GM23338 (cell line): ENCODE data around the gene UBXN4. TPM values are rescaled to one million over a fixed set of nuclear protein-coding genes. Genes with fewer than 3 reads are reported as not detected.

ENCODE experiments used
- ATAC-seq: fragments of 200-7000 bp; cut with Tn5 transposase; 3 replicates; pipeline ENCODE4 v1.9.1; 2020
- DNase-seq: peaks from one replicate; pipeline ENCODE4 v3.0.0-alpha.2; 2015; ENCODE audit warnings: low spot score
- H2AFZ ChIP-seq: fragments of 200-600 bp; sonication (generic); 2 replicates; pipeline ENCODE4 v1.8.0; 2016; ENCODE audit warnings: antibody characterized with exemption, mild to moderate bottlenecking, moderate library complexity
- H3F3A ChIP-seq: fragments of 200-600 bp; sonication (generic); replicated peaks from 2 replicates; pipeline ENCODE4 v1.8.0; 2017; ENCODE audit warnings: antibody characterized with exemption, mixed run types, low read depth
- H3K27ac ChIP-seq: fragments of 200-600 bp; sonication (generic); 2 replicates; pipeline ENCODE4 v1.6.1; 2016; ENCODE audit warnings: low read depth
- H3K27me3 ChIP-seq: fragments of 200-600 bp; sonication (generic); 2 replicates; pipeline ENCODE4 v1.8.0; 2016; ENCODE audit warnings: mild to moderate bottlenecking, mixed run types, moderate library complexity; ENCODE audit not compliant: insufficient read depth
- H3K36me3 ChIP-seq: fragments of 200-600 bp; sonication (generic); 2 replicates; pipeline ENCODE4 v1.8.0; 2016; ENCODE audit warnings: mild to moderate bottlenecking; ENCODE audit not compliant: insufficient read depth
- H3K4me1 ChIP-seq: fragments of 200-600 bp; sonication (generic); 2 replicates; pipeline ENCODE4 v1.8.0; 2016; ENCODE audit warnings: mild to moderate bottlenecking, moderate library complexity; ENCODE audit not compliant: insufficient read depth
- H3K4me2 ChIP-seq: fragments of 200-600 bp; sonication (generic); 2 replicates; pipeline ENCODE4 v1.7.1; 2017; ENCODE audit warnings: mixed run types
- H3K4me3 ChIP-seq: fragments of 200-600 bp; sonication (generic); 2 replicates; pipeline ENCODE4 v1.6.1; 2016; ENCODE audit warnings: mixed run types
- H3K79me2 ChIP-seq: fragments of 200-600 bp; sonication (generic); replicated peaks from 2 replicates; pipeline ENCODE4 v1.8.0; 2017; ENCODE audit warnings: mild to moderate bottlenecking; ENCODE audit not compliant: insufficient read depth
- H3K9me2 ChIP-seq: fragments of 200-600 bp; sonication (generic); 2 replicates; pipeline ENCODE4 v1.8.0; 2017; ENCODE audit not compliant: insufficient read depth
- H4K20me1 ChIP-seq: fragments of 200-600 bp; sonication (generic); replicated peaks from 2 replicates; pipeline ENCODE4 v1.8.0; 2017; ENCODE audit warnings: mild to moderate bottlenecking; ENCODE audit not compliant: insufficient read depth
- H3K27ac Mint-ChIP-seq: 2 replicates; pipeline ENCODE4 v1.8.0; 2020; ENCODE audit warnings: inconsistent platforms, mild to moderate bottlenecking, moderate library complexity, mixed read lengths
- H3K27me3 Mint-ChIP-seq: 3 replicates; pipeline ENCODE4 v1.8.0; 2022; ENCODE audit warnings: low read depth, mild to moderate bottlenecking, moderate library complexity, mixed read lengths, inconsistent platforms; ENCODE audit not compliant: insufficient read depth, poor library complexity
- H3K36me3 Mint-ChIP-seq: 3 replicates; pipeline ENCODE4 v1.8.0; 2021; ENCODE audit warnings: low read depth, mild to moderate bottlenecking, inconsistent platforms, moderate library complexity, mixed read lengths
- H3K4me1 Mint-ChIP-seq: 3 replicates; pipeline ENCODE4 v1.8.0; 2020; ENCODE audit warnings: mild to moderate bottlenecking, inconsistent platforms, mixed read lengths
- H3K4me3 Mint-ChIP-seq: 3 replicates; pipeline ENCODE4 v1.8.0; 2021; ENCODE audit warnings: moderate library complexity, mild to moderate bottlenecking, inconsistent platforms, mixed read lengths
- H3K9me3 Mint-ChIP-seq: 3 replicates; pipeline ENCODE4 v1.8.0; 2020; ENCODE audit warnings: moderate library complexity, mild to moderate bottlenecking, inconsistent platforms, mixed read lengths
- CREB1 ChIP-seq: fragments of 250-450 bp; sonication (Bioruptor Pico); IDR thresholded peaks from 2 replicates; pipeline ENCODE4 v1.5.0; 2020; ENCODE audit warnings: low read depth, mild to moderate bottlenecking, moderate library complexity
- EZH2 ChIP-seq: fragments of 200-600 bp; sonication (generic); IDR thresholded peaks from one replicate; pipeline ENCODE4 v1.8.0; 2017; ENCODE audit warnings: antibody characterized with exemption, mild to moderate bottlenecking, low read depth; ENCODE audit not compliant: unreplicated experiment
- EZH2phosphoT487 ChIP-seq: fragments of 200-600 bp; sonication (generic); IDR thresholded peaks from one replicate; pipeline ENCODE4 v1.8.1; 2018; ENCODE audit warnings: antibody characterized with exemption; ENCODE audit not compliant: unreplicated experiment
- JUNB ChIP-seq: IDR thresholded peaks from one replicate; pipeline ENCODE4 v1.6.1; 2016; ENCODE audit warnings: antibody characterized with exemption; ENCODE audit not compliant: unreplicated experiment
- NANOG ChIP-seq: IDR thresholded peaks from 2 replicates; pipeline ENCODE4 v1.6.1; 2016; ENCODE audit warnings: antibody characterized with exemption, borderline replicate concordance
- POLR2AphosphoS5 ChIP-seq: IDR thresholded peaks from 2 replicates; pipeline ENCODE4 v1.6.1; 2016; ENCODE audit warnings: antibody characterized with exemption, low read depth
- polyA plus RNA-seq: library from polyadenylated mRNA; unstranded; fragments of >200 nt; fragmentation: Nextera tagmentation; extraction: Ambion mirVana; gene quantifications from 2 replicates; pipeline ENCODE4 v1.2.1, GENCODE V29; 2016
- total RNA-seq: library from RNA; depleted of rRNA; stranded (reverse); fragments of >200 nt; shearing (Covaris generic); gene quantifications from 2 replicates; pipeline ENCODE4 v1.2.3, GENCODE V29; 2014
- TF ChIP-seq, protein P1 (sequence below): IDR thresholded peaks from 2 replicates; pipeline ENCODE4 v1.6.1; 2016; ENCODE audit warnings: antibody characterized with exemption
- TF ChIP-seq, protein P2 (sequence below): IDR thresholded peaks from one replicate; pipeline ENCODE4 v1.6.1; 2018; ENCODE audit warnings: antibody characterized with exemption; ENCODE audit not compliant: unreplicated experiment
- TF ChIP-seq, protein P3 (sequence below): fragments of 250-450 bp; sonication (Bioruptor Pico); IDR thresholded peaks from 2 replicates; pipeline ENCODE4 v1.5.0; 2020; ENCODE audit warnings: mild to moderate bottlenecking, moderate library complexity
- TF ChIP-seq, protein P4 (sequence below), 2 experiments: fragments of 200-600 bp in 1 of 2; sonication (generic) in 1 of 2; conservative IDR thresholded peaks; 2 replicates each; pipeline versions ENCODE4 v1.5.1 to v1.6.1; 2016 to 2017; ENCODE audit warnings: antibody characterized with exemption in 2 of 2, low read depth in 2 of 2, mild to moderate bottlenecking in 2 of 2, moderate library complexity in 1 of 2

The UBXN4 gene
- total and polyA plus RNA-seq, 2 experiments from 2014 or later = 57.6 to 226 TPM

DNA sequence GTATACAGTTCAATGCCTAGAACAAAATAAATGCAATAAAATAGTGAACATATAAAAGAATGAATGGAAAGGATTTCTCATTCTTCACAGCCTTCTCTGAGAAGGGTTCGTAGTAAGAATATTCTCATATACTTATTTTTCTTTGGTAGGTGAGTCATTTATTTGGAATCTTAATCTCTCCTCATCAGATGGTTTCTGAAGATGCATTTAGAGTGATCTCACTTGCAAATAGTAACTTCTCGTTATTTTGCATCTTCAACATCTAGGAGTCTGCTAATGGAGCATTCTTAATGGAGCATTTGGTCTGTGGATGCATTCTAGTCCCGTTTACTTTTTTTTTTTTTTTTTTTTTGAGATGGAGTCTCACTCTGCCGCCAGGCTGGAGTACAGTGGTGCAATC lies 3.9 kb downstream of the UBXN4 start (continued):
- TF ChIP-seq NANOG = no peak
- TF ChIP-seq, protein P1, sequence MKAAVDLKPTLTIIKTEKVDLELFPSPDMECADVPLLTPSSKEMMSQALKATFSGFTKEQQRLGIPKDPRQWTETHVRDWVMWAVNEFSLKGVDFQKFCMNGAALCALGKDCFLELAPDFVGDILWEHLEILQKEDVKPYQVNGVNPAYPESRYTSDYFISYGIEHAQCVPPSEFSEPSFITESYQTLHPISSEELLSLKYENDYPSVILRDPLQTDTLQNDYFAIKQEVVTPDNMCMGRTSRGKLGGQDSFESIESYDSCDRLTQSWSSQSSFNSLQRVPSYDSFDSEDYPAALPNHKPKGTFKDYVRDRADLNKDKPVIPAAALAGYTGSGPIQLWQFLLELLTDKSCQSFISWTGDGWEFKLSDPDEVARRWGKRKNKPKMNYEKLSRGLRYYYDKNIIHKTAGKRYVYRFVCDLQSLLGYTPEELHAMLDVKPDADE = no peak
- no peak for TF ChIP-seq CREB1 (CRISPR knock-in tag)
- TF ChIP-seq, protein P2, sequence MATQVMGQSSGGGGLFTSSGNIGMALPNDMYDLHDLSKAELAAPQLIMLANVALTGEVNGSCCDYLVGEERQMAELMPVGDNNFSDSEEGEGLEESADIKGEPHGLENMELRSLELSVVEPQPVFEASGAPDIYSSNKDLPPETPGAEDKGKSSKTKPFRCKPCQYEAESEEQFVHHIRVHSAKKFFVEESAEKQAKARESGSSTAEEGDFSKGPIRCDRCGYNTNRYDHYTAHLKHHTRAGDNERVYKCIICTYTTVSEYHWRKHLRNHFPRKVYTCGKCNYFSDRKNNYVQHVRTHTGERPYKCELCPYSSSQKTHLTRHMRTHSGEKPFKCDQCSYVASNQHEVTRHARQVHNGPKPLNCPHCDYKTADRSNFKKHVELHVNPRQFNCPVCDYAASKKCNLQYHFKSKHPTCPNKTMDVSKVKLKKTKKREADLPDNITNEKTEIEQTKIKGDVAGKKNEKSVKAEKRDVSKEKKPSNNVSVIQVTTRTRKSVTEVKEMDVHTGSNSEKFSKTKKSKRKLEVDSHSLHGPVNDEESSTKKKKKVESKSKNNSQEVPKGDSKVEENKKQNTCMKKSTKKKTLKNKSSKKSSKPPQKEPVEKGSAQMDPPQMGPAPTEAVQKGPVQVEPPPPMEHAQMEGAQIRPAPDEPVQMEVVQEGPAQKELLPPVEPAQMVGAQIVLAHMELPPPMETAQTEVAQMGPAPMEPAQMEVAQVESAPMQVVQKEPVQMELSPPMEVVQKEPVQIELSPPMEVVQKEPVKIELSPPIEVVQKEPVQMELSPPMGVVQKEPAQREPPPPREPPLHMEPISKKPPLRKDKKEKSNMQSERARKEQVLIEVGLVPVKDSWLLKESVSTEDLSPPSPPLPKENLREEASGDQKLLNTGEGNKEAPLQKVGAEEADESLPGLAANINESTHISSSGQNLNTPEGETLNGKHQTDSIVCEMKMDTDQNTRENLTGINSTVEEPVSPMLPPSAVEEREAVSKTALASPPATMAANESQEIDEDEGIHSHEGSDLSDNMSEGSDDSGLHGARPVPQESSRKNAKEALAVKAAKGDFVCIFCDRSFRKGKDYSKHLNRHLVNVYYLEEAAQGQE = no peak
- TF ChIP-seq POLR2AphosphoS5 = no peak
- TF ChIP-seq JUNB = no peak

DNA sequence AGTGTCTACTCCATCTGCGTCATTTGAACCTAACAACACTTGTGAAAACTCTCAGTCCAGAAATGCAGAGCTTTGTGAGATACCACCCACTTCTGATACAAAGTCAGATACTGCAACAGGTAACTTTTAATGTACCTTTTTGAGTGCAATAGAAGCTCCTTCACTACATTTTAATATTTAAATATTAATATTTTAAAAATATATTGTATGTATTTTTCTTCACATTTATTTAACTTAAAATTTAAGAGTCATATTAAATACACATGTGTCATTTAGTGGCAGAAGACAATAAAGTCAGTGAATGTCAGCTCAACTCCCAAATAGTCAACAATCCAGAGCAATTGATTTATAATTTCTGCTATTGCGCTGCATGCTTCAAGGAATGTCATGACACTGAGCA lies 13.9 kb downstream of the UBXN4 start:
- Mint-ChIP-seq H3K4me3 (no peak overlapping the region), H3K27me3 (no peaks in the 10 kb centered on the region), H3K27ac (no peak overlapping the region), H3K4me1 (no peaks in the 10 kb centered on the region), H3K36me3 (peaks cover 77% of the 10 kb centered on the region), H3K9me3 (no peaks in the 10 kb centered on the region; the same call in 2 of the 3 replicates)
- ATAC-seq (no peak), DNase-seq (no peak)
- Histone ChIP-seq H3K4me1 (no peaks in the 10 kb centered on the region), H3K27ac (no peak overlapping the region), H3K9me2 (no peaks in the 10 kb centered on the region), H3K4me2 (no peak overlapping the region), H3K36me3 (peaks cover 56% of the 10 kb centered on the region), H3F3A (no peaks in the 10 kb centered on the region), H2AFZ (no peak overlapping the region), H3K27me3 (no peaks in the 10 kb centered on the region), H3K79me2 (peaks cover 9% of the 10 kb centered on the region), H4K20me1 (peaks cover 4% of the 10 kb centered on the region), H3K4me3 (no peak overlapping the region)
- TF ChIP-seq, protein P3, sequence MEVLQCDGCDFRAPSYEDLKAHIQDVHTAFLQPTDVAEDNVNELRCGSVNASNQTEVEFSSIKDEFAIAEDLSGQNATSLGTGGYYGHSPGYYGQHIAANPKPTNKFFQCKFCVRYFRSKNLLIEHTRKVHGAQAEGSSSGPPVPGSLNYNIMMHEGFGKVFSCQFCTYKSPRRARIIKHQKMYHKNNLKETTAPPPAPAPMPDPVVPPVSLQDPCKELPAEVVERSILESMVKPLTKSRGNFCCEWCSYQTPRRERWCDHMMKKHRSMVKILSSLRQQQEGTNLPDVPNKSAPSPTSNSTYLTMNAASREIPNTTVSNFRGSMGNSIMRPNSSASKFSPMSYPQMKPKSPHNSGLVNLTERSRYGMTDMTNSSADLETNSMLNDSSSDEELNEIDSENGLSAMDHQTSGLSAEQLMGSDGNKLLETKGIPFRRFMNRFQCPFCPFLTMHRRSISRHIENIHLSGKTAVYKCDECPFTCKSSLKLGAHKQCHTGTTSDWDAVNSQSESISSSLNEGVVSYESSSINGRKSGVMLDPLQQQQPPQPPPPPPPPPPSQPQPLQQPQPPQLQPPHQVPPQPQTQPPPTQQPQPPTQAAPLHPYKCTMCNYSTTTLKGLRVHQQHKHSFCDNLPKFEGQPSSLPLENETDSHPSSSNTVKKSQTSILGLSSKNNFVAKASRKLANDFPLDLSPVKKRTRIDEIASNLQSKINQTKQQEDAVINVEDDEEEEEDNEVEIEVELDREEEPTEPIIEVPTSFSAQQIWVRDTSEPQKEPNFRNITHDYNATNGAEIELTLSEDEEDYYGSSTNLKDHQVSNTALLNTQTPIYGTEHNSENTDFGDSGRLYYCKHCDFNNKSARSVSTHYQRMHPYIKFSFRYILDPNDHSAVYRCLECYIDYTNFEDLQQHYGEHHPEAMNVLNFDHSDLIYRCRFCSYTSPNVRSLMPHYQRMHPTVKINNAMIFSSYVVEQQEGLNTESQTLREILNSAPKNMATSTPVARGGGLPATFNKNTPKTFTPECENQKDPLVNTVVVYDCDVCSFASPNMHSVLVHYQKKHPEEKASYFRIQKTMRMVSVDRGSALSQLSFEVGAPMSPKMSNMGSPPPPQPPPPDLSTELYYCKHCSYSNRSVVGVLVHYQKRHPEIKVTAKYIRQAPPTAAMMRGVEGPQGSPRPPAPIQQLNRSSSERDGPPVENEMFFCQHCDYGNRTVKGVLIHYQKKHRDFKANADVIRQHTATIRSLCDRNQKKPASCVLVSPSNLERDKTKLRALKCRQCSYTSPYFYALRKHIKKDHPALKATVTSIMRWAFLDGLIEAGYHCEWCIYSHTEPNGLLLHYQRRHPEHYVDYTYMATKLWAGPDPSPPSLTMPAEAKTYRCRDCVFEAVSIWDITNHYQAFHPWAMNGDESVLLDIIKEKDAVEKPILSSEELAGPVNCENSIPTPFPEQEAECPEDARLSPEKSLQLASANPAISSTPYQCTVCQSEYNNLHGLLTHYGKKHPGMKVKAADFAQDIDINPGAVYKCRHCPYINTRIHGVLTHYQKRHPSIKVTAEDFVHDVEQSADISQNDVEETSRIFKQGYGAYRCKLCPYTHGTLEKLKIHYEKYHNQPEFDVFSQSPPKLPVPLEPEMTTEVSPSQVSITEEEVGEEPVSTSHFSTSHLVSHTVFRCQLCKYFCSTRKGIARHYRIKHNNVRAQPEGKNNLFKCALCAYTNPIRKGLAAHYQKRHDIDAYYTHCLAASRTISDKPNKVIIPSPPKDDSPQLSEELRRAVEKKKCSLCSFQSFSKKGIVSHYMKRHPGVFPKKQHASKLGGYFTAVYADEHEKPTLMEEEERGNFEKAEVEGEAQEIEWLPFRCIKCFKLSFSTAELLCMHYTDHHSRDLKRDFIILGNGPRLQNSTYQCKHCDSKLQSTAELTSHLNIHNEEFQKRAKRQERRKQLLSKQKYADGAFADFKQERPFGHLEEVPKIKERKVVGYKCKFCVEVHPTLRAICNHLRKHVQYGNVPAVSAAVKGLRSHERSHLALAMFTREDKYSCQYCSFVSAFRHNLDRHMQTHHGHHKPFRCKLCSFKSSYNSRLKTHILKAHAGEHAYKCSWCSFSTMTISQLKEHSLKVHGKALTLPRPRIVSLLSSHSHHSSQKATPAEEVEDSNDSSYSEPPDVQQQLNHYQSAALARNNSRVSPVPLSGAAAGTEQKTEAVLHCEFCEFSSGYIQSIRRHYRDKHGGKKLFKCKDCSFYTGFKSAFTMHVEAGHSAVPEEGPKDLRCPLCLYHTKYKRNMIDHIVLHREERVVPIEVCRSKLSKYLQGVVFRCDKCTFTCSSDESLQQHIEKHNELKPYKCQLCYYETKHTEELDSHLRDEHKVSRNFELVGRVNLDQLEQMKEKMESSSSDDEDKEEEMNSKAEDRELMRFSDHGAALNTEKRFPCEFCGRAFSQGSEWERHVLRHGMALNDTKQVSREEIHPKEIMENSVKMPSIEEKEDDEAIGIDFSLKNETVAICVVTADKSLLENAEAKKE (CRISPR knock-in tag) = no peak
- no peak for TF ChIP-seq EZH2
- TF ChIP-seq, protein P4, sequence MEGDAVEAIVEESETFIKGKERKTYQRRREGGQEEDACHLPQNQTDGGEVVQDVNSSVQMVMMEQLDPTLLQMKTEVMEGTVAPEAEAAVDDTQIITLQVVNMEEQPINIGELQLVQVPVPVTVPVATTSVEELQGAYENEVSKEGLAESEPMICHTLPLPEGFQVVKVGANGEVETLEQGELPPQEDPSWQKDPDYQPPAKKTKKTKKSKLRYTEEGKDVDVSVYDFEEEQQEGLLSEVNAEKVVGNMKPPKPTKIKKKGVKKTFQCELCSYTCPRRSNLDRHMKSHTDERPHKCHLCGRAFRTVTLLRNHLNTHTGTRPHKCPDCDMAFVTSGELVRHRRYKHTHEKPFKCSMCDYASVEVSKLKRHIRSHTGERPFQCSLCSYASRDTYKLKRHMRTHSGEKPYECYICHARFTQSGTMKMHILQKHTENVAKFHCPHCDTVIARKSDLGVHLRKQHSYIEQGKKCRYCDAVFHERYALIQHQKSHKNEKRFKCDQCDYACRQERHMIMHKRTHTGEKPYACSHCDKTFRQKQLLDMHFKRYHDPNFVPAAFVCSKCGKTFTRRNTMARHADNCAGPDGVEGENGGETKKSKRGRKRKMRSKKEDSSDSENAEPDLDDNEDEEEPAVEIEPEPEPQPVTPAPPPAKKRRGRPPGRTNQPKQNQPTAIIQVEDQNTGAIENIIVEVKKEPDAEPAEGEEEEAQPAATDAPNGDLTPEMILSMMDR (conservative IDR thresholded peaks at IDR 0.05; ENCODE audit: low read depth in 2 of 2) = no peak
- TF ChIP-seq EZH2phosphoT487 = no peak
- no peak for TF ChIP-seq NANOG
- no peak for TF ChIP-seq CREB1 (CRISPR knock-in tag)
- no peak for TF ChIP-seq POLR2AphosphoS5
